Stomach (tissue), 9 donors: ENCODE data around the gene PGRMC1. TPM values are rescaled to one million over a fixed set of nuclear protein-coding genes. Genes with fewer than 3 reads are reported as not detected.
A peak's percentile ranks its signal among the peaks of the same experiment; 100 is the strongest.

Experiments
- DNase-seq, 2 donors: peaks; one replicate each; pipeline versions ENCODE4 v3.0.0 to v3.0.0-alpha.2; 2013 to 2019
- H3K27ac ChIP-seq, 5 donors: fragments of 200-600 bp in 4 of 5; sonication (generic) in 4 of 5; one replicate each; pipeline ENCODE4 v1.5.1; 2013 to 2019; ENCODE audit warnings: mild to moderate bottlenecking in 1 of 5, moderate library complexity in 1 of 5
- H3K27me3 ChIP-seq, 3 donors: fragments of 200-600 bp; sonication (generic); one replicate each; pipeline ENCODE4 v1.5.1; 2017 to 2019; ENCODE audit warnings: mixed run types in 1 of 3
- H3K36me3 ChIP-seq, 4 donors: fragments of 200-600 bp; sonication (generic); 1 replicate in 3 of 4; 2 replicates in 1 of 4; pipeline ENCODE4 v1.5.1; 2016 to 2019
- H3K4me1 ChIP-seq, 4 donors: fragments of 200-600 bp; sonication (generic); one replicate each; pipeline ENCODE4 v1.5.1; 2016 to 2019
- H3K4me3 ChIP-seq, 4 donors: fragments of 200-600 bp; sonication (generic) in 3 of 4; one replicate each; pipeline ENCODE4 v1.5.1; 2016 to 2019; ENCODE audit warnings: mild to moderate bottlenecking in 1 of 4
- H3K9me3 ChIP-seq, 4 donors: fragments of 200-600 bp; sonication (generic); one replicate each; pipeline ENCODE4 v1.5.1; 2016 to 2019
- EP300 ChIP-seq: sonication (generic); formaldehyde crosslinking; IDR thresholded peaks from one replicate; pipeline ENCODE4 v1.6.1; 2017; ENCODE audit warnings: antibody characterized with exemption
- POLR2A ChIP-seq, 4 donors: fragments of 450-650 bp; IDR thresholded peaks; one replicate each; pipeline ENCODE4 v1.6.1; 2016; ENCODE audit warnings: antibody characterized with exemption in 4 of 4, control low read depth in 2 of 4, mild to moderate bottlenecking in 1 of 4, moderate library complexity in 1 of 4
- POLR2AphosphoS5 ChIP-seq, 3 donors: sonication (generic); formaldehyde crosslinking; IDR thresholded peaks; one replicate each; pipeline ENCODE4 v1.6.1; 2016; ENCODE audit warnings: antibody characterized with exemption in 3 of 3
- WGBS, 5 donors: extraction: QIAGEN DNeasy Blood & Tissue Kit in 3 of 5; methylation state at CpG; one replicate each; pipeline versions ENCODE4 v1.1.5 to v1.1.7; 2013 to 2018; 5-methylcytosine and 5-hydroxymethylcytosine counted together
- intact Hi-C: fragments of 100-400 bp; cut with DNase I; formaldehyde crosslinking; loops from one replicate; pipeline ENCODE4 v1.15.1; 2023; ENCODE audit warnings: low total_unique reads
- polyA plus RNA-seq, 3 donors: library from polyadenylated mRNA; stranded (reverse); fragments of 200-250 nt; gene quantifications; one replicate each; pipeline ENCODE4 v1.2.3, GENCODE V29; 2013
- total RNA-seq, 5 donors: library from RNA; depleted of rRNA; stranded (reverse); fragments of >200 nt; gene quantifications; one replicate each; pipeline versions ENCODE4 v1.1.0 to v1.2.3, GENCODE V29; 2014 to 2016
- TF ChIP-seq, protein P1 (sequence below), 7 experiments: fragments of 450-650 bp in 4 of 7; fragments of 200-600 bp in 3 of 7; sonication (generic) in 3 of 7; IDR thresholded peaks; one replicate each; pipeline ENCODE4 v1.5.1; 2016 to 2019; ENCODE audit warnings: antibody characterized with exemption in 7 of 7, control low read depth in 2 of 7, mild to moderate bottlenecking in 1 of 7
- donor health status: healthy with polysubstance abuse.
- donor health status: Bipolar disorder and iron deficiency.
- donor health status: healthy.

Gene PGRMC1
- total and polyA plus RNA-seq, 8 donors, result 9.8 to 198 (median 48.6) TPM

GRCh38 chrX:119237562-119237942 lies 1.5 kb downstream of the PGRMC1 start:
- 35 to 54% (median 45%) methylated on average over 6 of the region's 6 CpGs for WGBS, 5 donors
- Histone ChIP-seq H3K27ac (peak overlapping the region in 3 of 5 donors; percentile 89 to 90 (median 90)), H3K4me3 (peak overlapping the region; percentile 68 to 77 (median 74)), H3K9me3 (no peaks in the 10 kb centered on the region), H3K27me3 (peaks cover 0 to 5% (median 0%) of the 10 kb centered on the region in 3 donors), H3K4me1 (peaks cover 0 to 27% (median 16%) of the 10 kb centered on the region in 4 donors), H3K36me3 (no peaks in the 10 kb centered on the region)
- intact Hi-C loops, result no loop called here
- TF ChIP-seq EP300, result no peak
- TF ChIP-seq, protein P1, sequence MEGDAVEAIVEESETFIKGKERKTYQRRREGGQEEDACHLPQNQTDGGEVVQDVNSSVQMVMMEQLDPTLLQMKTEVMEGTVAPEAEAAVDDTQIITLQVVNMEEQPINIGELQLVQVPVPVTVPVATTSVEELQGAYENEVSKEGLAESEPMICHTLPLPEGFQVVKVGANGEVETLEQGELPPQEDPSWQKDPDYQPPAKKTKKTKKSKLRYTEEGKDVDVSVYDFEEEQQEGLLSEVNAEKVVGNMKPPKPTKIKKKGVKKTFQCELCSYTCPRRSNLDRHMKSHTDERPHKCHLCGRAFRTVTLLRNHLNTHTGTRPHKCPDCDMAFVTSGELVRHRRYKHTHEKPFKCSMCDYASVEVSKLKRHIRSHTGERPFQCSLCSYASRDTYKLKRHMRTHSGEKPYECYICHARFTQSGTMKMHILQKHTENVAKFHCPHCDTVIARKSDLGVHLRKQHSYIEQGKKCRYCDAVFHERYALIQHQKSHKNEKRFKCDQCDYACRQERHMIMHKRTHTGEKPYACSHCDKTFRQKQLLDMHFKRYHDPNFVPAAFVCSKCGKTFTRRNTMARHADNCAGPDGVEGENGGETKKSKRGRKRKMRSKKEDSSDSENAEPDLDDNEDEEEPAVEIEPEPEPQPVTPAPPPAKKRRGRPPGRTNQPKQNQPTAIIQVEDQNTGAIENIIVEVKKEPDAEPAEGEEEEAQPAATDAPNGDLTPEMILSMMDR (IDR thresholded peaks at IDR 0.05), result no peak
- TF ChIP-seq POLR2A (IDR thresholded peaks at IDR 0.05), result no peak
- TF ChIP-seq POLR2AphosphoS5 (IDR thresholded peaks at IDR 0.05), result no peak
- DNase-seq, result peak in 1 of 2 donors; percentile 47

- Histone ChIP-seq H3K27ac (peak overlapping the region in 1 of 5 donors; percentile 8), H3K4me3 (no peak overlapping the region), H3K36me3 (peaks cover 0 to 9% (median 4%) of the 10 kb centered on the region in 4 donors), H3K9me3 (no peaks in the 10 kb centered on the region), H3K4me1 (peaks cover 0 to 28% (median 17%) of the 10 kb centered on the region in 4 donors), H3K27me3 (peaks cover 0 to 5% (median 0%) of the 10 kb centered on the region in 3 donors)
- TF ChIP-seq POLR2AphosphoS5 (IDR thresholded peaks at IDR 0.05), result no peak
- intact Hi-C loops, result no loop called here
- whole genome bisulfite sequencing, 5 donors, result 61 to 77% (median 66%) methylated on average over 3 of the region's 3 CpGs
- no peak for DNase-seq
Observed at GRCh38 chrX:119238557-119238956, 2.5 kb downstream of the PGRMC1 start.

GRCh38 chrX:119240356-119240755 lies 4.3 kb downstream of the PGRMC1 start:
- DNase-seq, result no peak
- TF ChIP-seq EP300 (no peak), POLR2AphosphoS5 (IDR thresholded peaks at IDR 0.05) (no peak), POLR2A (IDR thresholded peaks at IDR 0.05) (no peak)
- TF ChIP-seq, protein P1 (IDR thresholded peaks at IDR 0.05), result no peak
- Histone ChIP-seq H3K36me3 (peaks cover 0 to 14% (median 9%) of the 10 kb centered on the region in 4 donors), H3K27me3 (peaks cover 0 to 5% (median 0%) of the 10 kb centered on the region in 3 donors), H3K4me3 (no peak overlapping the region), H3K9me3 (no peaks in the 10 kb centered on the region), H3K27ac (peak overlapping the region in 2 of 5 donors; percentile 17 to 33), H3K4me1 (peaks cover 0 to 31% (median 17%) of the 10 kb centered on the region in 4 donors)
- intact Hi-C loops, result no loop called here
- 61 to 85% (median 66%) methylated on average over 3 of the region's 3 CpGs for WGBS, 5 donors

DNA sequence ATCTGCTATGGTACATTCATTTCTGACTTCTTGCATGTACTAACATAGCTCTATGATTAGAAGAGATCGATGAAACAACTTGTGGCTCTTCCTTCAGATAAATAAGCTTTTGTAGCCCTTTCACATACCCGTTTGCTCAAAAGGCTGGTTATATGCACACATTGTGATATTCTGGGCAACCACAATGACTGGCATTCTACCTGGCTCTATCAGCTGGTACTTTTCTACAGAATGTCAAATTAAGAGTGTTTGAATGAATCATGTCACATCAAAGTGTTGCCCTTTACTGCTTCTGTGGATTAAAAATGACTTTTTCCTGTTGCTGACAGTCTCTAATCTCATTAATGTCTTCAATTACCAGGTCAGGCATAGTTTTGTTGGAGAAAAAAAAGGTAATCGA lies 11.6 kb downstream of the PGRMC1 start:
- TF ChIP-seq EP300, result no peak
- no peak for TF ChIP-seq POLR2A (IDR thresholded peaks at IDR 0.05)
- TF ChIP-seq, protein P1 (IDR thresholded peaks at IDR 0.05), result no peak
- TF ChIP-seq POLR2AphosphoS5 (IDR thresholded peaks at IDR 0.05), result no peak
- no peak overlapping the region for H3K4me3 ChIP-seq
- no peak overlapping the region for H3K27ac ChIP-seq
- H3K27me3 ChIP-seq, result no peaks in the 10 kb centered on the region
- H3K4me1 ChIP-seq, result peaks cover 0 to 6% (median 0%) of the 10 kb centered on the region in 4 donors
- no peaks in the 10 kb centered on the region for H3K9me3 ChIP-seq
- WGBS, 5 donors, result 74 to 93% (median 87%) methylated on average over 3 of the region's 3 CpGs
- DNase-seq, result no peak
- intact Hi-C loops, result no loop called here
- peaks cover 0 to 16% (median 11%) of the 10 kb centered on the region in 4 donors for H3K36me3 ChIP-seq

DNA sequence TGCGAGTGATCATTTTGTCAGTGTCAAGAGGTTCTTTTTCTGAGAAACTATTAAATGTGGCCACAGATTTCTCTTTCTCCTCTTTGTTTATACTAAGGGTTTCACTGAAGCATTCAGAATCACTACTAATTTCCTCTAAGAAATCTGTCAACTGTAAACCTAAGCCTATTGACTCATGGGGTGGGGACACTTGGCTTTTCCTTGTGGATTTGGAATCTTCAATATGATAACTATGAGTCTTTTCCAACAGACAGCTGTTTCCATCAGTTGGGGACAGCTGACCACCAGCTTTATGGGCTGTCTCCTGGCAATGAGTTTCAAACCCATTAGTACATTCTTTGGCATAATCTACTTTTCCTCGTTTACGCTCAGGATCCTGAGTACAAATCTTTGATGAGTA lies 13.8 kb downstream of the PGRMC1 start:
- no peaks in the 10 kb centered on the region for H3K9me3 ChIP-seq
- no peak overlapping the region for H3K4me3 ChIP-seq
- TF ChIP-seq, protein P1 (IDR thresholded peaks at IDR 0.05), result no peak
- no peak for TF ChIP-seq POLR2AphosphoS5 (IDR thresholded peaks at IDR 0.05)
- TF ChIP-seq POLR2A (IDR thresholded peaks at IDR 0.05), result no peak
- TF ChIP-seq EP300, result no peak
- H3K4me1 ChIP-seq, result peaks cover 0 to under 1% (median 0%) of the 10 kb centered on the region in 4 donors
- peaks cover 0 to 8% (median 0%) of the 10 kb centered on the region in 4 donors for H3K36me3 ChIP-seq
- H3K27ac ChIP-seq, result no peak overlapping the region
- DNase-seq, result no peak
- intact Hi-C loops, result no loop called here
- H3K27me3 ChIP-seq, result no peaks in the 10 kb centered on the region
- 68 to 82% (median 72%) methylated on average over 3 of the region's 3 CpGs for WGBS, 5 donors
